LNCAP (cell line): ENCODE data around the gene ACTRT2.

ENCODE experiments used
- TF ChIP-seq, protein P1 (sequence below): fragments of 450-650 bp; IDR thresholded peaks from 2 replicates; pipeline ENCODE4 v1.5.1; 2017; ENCODE audit warnings: mild to moderate bottlenecking

ACTRT2 gene

DNA sequence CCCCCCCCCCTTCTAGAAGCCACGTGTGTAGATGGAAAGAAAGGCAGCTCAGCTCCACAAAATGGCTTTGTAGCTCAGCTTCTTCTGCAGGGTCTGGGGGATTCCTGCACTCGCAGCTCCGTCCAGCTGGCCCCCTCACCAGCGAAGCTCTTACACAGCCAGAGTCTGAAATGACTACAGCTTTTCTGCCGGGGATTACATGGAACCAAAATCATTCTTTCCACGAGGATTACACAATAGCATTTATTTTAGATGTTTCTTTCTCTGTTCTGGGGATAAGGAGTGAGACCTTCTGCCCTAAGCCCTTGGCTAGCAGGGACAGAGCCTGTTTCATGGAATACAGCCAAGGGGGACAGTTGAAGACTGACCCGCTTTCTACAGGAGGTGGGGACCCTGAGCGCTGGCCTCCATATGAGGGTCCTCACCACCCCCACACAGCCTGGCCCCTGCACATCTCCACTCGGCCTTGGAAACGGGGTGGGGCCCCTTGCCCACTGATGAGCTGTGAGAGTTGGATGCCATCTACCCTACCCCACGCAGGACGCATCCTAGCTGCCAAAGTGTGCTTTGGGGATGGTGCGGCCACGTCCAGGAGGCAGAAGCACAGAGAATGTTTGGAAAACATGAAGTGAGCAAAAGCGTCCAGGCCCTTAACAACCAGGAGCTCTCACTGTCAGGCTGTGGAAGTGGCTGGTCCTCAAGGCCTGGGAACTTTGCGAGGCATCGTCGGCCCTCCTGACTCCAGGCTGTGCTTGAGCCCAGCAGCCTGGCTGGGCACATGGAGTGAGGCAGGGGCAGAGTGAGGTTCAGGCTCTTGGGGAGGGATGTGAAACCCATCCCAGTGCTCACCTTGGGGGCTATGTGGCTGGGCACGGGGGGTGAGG is 14.5 kb downstream of the ACTRT2 start:
- TF ChIP-seq, protein P1, sequence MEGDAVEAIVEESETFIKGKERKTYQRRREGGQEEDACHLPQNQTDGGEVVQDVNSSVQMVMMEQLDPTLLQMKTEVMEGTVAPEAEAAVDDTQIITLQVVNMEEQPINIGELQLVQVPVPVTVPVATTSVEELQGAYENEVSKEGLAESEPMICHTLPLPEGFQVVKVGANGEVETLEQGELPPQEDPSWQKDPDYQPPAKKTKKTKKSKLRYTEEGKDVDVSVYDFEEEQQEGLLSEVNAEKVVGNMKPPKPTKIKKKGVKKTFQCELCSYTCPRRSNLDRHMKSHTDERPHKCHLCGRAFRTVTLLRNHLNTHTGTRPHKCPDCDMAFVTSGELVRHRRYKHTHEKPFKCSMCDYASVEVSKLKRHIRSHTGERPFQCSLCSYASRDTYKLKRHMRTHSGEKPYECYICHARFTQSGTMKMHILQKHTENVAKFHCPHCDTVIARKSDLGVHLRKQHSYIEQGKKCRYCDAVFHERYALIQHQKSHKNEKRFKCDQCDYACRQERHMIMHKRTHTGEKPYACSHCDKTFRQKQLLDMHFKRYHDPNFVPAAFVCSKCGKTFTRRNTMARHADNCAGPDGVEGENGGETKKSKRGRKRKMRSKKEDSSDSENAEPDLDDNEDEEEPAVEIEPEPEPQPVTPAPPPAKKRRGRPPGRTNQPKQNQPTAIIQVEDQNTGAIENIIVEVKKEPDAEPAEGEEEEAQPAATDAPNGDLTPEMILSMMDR: no peak

DNA sequence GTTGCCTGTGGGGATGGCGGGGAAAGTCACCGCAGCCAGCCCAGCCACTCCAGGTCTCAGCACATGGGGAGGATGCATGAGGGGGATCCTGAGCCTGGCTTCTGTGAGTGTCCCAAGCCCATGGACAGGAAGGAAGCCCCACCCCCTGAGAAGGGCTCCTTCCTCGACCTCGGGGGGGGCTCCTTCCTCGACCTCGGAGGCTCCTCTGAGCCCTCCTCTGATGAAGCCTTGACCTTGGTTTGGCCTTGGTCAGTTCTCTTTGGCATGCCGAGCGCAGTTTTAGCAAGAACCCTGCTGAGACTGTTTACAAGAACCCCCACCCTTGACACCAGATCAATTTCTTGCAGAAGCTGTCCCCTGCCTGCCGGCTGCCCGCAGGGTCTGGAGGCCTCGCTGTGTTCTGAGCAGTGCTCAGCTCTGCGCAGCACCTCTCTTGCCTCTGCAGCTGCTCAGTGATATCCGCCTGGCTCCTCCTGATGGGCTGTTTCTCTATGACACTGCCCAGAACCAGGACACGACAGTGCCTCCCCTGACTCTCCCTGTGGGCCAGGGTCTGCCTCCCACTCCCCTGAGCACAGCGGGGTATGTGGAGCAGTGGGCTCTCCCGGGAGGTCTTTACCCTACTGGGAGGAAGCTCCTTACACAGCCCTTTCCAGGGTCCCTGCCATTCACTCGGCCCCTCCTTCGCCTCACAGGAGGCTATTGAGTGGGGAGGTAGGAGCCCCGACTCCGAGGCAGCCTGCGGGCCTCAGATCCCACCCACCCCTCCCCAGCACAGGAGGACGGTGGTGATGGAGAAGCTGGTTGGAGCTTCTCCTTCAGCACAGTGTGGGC is 15.4 kb downstream of the ACTRT2 start:
- TF ChIP-seq, protein P1: no peak

DNA sequence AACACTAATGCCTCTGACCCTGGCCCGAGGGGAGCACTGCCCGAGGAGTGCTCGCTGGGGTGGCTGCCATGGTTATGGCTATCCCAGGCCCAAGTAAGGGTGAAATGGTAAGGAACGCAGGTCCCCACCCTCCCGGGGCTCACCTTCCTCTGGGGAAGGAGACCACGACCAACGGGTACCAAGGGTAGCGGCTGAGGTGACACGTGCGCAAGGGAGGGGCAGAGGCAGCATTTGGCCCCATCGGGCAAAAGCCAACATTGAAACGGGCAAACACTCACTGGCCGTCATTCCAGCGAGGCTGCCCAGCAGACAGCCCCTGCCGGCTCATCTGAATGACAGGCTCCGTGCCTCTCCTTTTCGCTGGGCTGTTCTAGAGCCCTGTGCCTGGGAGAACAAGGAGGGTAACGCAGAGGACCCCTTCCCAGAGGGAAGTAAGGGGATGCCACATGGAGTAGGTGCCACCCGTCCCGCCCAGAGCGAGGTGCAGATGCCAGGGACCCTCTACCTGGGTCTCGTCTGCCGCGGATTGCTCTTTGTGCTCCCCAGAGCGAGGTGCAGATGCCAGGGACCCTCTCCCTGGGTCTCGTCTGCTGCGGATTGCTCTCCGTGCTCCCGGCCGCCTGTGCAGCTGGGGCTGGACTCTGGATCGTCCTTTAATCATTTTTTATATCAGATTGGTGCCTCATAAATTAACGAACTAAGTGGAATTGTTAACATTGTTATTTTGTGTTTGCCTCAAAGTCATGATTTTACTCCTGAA is 16.2 kb downstream of the ACTRT2 start:
- TF ChIP-seq, protein P1: no peak

DNA sequence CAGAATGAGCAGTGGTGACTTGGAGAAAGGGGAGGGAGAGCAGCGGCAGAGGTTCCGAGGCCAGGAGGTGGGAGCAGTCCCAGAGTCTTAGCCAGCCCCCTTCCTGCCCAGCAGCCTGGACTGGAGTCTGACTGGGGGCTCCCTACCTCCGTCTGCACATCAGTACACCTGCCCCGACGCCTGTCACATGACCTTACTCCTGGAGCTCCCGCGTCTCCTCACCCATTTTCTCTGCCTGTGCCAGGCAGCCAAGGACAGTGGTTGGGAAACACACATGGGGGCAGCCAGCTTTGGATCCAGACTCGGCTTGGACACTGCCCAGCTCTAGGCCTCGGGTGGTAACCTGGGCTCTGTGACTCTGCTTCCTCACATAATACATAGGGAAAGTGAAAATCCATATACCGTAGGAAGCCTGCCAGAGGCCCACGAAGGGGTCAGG is 16.9 kb downstream of the ACTRT2 start:
- TF ChIP-seq, protein P1: no peak

DNA sequence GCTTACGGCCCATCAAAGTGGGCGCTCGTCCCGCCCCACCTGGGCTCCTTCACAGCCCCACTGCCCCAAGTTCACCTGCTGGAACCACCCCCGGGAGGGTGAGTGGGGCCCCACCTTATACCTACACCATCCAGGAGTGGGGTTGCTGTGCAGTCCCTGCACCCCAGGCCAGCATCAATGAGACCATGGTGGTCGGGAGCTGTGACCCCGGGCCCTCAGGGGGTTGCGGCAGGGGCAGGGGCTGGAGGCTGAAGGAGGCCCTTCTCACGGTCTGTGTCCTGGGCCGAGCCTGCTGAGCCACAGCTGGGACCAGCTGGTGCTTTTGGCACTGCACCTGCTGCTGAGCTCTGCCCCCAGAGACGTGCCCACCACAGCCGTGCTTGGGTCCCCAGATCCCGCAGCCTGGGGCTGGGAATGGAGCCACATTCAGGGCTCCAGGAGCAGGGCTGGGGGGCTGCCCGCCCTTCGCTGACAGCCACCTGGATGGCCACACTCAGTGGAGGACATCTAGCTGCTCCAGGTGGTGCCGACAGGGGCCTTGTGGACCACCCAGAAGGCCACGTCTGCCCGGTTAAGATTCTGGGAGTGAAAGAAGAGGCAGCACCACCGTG is 17.4 kb downstream of the ACTRT2 start:
- TF ChIP-seq, protein P1: no peak

DNA sequence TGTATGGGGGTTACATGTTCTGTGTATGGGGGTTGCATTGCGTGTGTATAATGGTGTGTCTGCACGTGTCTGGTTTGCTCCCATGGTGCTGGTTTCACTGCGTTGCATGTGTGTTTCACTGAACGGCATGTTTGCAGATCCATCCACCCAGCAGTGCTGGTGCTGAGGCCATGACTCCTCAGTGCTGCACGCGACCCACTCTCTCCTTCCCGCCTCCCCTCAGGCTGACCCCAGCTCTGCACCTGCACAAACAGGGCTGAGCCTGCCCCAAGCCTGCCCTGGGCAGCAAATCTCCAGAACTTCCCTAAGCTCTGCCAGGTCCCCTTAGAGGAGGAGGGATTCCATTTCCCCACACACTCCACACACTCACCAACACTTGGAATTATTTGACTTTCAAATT is 18.7 kb downstream of the ACTRT2 start:
- TF ChIP-seq, protein P1: no peak

DNA sequence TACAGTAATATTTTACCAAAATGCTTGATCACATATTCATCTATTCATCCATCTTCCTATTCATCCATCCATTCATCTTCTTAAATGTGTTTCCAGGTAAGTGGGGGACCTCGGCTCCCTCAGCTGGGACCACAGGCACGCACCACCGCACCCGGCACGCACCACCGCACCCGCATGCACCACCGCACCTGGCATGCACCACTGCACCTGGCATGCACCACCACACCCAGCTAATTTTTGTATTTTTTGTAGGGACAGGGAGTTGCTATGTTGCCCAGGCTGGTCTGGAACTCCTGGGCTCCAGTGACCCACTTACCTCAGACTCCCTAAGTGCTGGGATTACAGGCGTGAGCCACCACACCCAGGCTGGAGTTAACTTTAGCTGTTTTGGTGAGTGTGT is 21.2 kb downstream of the ACTRT2 start:
- TF ChIP-seq, protein P1: no peak
